KBM-7 (cell line): ENCODE measurements around the gene NOL4L.
A peak's percentile ranks its signal among the peaks of the same experiment; 100 is the strongest.

Experiments used
- DNase-seq: peaks from one replicate; pipeline ENCODE4 v3.0.0-alpha.2; 2015
- in situ Hi-C: fragments of 300-500 bp; cut with MboI; formaldehyde crosslinking; loops from 2 replicates; pipeline ENCODE4 v1.14.3; 2020; ENCODE audit warnings: low sequenced_read_pairs, low pct_unique_long_range_greater_than_20kb, mixed read lengths

The NOL4L gene

DNA sequence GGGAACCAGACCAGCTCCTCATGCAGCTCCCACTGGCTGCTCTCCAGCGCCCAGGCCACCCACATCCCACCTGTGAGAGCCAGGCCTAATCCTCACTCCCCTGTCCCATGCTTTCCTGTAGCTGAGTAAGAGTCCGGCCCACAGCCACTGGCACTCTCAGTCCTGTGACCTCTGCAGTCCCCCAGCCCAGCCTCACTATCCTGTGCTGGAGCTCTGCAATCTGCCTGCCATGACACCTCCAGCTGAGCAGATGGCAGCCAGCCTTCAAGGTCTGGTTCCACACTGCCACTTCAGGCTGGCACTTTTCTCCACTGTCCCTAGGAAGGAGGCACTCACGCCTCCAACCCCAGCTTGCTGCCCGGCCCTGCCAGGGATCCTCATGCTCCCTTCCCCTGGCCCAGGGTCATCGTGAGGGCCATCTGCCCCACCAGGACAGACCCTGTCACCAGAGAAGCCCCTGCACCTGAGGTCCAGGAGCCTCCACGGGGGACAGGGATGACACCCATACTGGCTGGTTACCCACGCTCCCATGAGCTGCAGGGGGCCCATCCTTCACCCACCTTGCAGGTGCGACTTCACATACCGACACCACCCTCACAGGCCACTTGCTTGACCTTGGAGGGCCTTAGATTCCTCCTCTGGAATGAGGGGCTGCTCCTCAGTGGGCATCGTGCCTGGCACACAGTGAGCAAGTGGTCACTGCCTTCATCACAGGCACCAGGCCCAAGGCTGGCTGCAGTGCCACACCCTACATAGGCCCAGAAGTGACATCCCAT is 126.9 kb downstream of the NOL4L start:
- DNase-seq = no peak
- in situ Hi-C loops = no loop called here

DNA sequence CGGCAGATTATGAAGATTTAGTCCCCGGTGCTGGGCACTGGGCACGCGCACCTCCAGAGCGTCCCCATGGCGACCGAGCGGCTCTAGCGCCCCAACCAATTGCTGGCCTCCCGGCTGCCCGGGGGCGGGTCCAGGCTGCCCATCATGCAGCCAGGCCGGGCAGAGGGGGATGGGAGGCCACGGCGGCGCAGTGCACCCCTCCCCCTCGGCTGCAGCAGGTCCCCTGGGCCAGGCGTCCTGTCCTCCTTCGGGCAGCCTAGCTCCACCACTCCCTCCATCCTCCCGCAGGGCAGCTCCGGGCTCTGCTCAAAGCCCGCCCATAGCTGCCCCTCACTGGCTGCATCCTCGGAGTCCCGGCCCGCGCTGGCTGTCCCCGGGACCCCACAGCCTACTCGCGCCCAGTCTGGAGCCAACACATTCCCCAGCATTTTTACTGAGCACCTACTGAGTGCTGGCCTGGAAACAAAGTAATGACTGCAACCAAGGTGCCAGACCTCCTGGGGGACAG is 127.6 kb downstream of the NOL4L start:
- DNase-seq = no peak
- in situ Hi-C loops = no loop called here

DNA sequence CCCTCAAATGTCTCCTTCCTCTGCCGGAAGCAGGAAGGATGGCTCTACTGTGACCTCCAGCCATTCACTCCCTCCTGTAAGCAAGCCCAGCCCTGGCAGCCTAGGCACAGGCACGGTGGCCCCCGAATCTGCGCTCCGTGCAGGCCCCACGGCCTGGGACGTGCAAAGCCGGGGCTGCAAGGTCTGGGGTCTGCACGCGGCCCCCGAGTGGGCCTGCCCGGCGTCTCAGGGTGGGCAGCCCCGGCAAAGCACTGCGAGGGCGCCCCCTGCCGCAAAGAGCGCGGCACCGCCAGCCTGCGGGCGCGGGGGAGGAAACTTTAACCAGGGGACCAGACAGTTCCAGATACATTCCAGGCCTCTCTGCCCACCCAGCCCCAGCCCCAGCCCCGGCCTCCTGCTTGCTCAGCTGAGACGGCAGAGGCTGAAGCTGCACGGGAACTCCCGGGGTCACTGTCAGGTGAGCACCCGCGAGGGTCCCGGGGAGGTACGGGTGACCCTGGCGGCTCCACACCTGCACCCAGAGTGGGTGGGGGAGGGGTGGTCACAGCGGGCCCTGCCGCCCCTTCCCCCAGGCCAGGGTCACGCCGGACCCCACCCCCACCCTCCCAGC is 128.2 kb downstream of the NOL4L start:
- in situ Hi-C loops = no loop called here
- peak; percentile 48 for DNase-seq

DNA sequence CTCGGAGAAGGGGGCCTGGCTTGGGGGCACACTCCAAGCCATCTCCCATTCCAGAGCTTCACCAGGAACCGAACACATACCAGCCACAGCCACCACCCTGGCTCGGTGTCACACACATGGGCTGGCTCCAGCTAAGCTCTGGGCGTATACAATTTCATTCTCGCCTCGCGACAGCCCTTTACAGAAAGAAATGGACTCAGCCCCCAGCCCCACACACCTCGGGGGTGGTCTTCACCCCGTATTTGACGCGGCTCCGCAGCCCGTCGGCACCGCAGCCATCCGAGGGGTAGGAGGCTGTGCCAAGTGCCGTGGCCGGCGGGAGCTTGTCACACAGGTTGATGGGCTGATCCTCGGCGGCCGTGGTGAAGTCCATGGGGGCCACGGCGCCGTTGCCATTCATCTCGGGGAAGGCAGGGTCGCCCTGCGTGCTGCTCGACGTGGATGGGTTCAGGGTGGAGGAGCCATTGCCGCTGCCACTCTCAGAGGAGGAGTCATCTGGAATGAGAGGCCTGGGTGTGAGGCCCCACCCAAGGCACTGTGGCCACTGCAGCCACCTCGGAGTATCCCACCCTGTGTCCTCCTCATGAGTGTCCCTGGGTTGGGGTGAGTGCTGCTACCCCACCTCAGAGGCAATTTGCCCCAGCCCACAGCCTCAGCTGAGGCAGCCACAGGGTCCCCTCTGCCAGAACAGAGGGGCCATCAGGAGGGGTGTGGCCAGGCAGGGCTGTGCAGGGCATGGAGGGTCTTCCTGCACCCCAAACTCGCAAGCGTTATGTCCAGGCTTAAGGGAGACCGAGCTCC is 129.0 kb downstream of the NOL4L start:
- no peak for DNase-seq
- in situ Hi-C loops = no loop called here

DNA sequence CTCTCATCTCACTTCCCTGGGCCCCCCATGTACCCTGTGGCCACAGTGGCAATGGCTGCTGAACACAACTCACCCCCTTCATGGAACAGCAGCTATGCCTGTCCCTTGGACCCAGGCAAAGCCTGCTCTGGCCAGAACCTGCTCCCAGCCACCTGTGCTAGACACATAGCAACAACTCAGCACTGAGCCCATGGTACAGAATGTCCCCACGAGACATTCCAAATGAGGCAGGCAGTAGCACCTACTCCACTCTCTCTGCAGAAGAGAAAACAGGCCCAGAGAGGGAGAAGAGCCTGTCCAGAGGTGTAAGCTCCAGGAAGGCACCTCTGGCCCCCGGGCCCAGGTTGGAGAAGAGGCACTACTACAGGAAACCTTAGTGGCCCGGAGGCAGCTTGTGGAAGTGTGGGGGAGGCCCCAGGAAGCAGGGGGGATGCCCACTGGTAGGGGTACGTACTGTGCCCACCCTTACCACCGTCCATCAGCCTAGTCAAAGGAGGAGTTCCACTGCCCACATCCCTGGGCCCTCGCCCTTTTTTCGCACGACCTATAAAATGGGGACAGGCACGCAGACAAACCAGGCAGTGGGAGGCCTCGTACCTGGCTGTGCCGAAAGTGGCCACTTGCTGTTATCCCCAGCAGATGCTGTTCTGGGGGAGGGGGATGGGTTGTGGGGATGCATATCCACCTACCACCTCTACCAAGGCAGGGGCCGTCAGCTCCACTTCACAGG is 129.8 kb downstream of the NOL4L start:
- DNase-seq = no peak
- in situ Hi-C loops = no loop called here

DNA sequence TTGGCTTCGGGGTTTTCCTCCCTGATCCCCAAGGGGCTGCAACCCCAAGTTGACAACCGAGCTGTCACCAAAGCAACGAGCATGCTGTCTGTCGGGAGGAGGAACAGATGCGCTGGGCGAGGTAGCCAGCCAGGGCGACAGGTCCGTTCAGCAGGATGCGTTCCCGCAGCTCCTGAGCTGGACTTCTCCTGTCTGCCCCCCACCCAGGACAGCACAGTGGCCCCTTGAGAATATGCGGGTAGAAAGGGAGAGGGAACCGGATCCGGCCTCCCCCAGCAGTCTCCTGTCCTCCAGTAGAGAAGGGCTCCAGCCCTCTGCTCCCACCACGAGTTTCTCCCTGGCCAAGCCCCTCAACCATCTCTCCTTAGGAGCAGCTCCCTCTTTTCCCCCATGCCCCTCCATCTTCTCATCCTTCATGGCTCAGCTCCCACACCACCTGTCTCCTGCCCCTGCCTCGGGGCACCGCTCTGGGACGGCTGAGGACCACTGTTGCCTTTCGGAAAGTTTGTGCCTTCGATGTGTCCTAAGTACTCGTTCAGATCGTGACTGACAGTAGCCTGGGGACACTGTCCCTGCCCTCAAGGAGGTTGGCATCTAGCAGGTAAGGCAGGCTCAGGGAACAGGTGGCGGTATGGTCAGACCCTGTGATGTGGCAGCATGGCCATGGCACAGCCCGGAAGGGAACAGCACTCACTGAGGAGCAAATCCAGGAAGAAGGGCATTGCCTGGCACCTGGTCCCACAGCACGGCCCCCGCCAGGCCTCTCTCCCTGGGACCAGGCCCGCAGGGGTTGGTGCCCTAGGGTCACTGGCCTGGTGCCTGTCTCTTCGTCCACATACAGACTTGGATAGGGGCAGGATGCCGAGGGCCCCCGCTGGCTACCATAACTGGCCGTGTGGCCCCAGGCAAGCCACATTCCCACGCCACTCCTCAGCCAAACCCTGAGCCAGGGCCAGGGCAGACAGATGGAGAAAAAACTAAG is 130.7 kb downstream of the NOL4L start:
- DNase-seq = no peak
- in situ Hi-C loops = no loop called here

DNA sequence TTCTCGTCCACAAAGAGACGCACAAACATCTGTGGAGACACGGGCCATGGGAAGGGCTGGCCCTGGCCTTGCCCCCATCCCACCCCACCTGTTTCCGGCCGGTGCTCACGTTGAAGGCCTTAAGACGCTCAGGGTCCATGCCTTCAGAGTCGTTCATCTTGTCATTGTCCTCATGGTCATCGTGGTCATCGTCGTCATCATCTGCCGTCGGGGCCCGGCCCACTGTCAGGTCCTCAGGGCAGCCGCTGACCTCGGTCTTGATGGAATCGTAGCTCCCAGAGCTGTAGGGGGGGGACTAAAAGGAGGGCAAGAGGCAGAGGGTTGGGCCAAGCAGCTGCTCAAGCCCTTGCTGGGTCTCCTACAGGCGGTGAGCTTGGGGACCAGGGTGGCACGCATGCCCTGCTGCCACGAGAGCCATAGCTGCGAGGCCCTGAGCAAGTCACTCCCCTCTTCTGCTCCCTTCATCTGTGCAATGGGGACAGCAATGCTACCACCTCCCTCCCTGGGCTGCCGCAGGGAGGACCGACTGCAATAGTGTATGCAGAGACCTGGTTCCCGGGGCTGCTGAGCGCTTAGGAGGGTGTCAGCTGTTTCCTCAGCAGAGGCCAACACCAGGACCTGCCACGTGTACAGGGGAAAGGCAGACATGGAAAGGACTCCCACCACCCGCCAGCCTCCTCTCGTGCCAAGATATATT is 131.5 kb downstream of the NOL4L start:
- in situ Hi-C loops = no loop called here
- DNase-seq = no peak

DNA sequence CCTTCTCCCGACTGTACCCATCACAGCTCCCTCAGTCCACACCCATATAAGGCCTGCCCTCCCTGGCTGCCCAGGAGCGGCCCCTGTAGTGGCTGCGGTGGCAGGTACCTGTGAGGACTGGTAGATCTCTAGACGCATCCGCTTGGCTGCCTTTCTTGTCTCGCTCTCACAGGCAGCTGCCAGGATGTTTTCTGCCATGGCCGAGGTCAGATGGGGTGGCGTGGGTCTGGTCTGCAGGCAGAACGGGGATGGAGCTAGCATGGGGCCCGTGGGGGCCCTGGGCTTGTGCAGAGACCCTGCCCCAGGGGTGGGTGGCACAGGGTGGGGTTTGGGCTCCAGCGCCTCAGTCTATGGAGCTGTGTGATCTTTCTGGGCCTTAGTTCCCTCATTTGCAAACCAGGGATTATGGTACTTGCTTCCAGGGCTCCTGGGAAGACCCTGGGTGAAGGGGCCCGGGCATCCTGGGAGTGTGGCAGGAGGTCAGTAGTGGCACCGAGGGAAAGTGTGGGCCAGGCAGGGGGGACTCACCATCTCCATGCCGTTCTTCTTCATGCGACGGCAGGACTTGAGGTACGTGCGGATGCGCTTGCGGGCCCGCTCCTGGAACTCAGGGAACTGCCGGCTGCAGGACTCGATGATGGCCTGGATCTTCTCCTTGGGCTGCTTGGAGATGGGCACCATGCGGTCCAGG is 132.2 kb downstream of the NOL4L start:
- DNase-seq = no peak

DNA sequence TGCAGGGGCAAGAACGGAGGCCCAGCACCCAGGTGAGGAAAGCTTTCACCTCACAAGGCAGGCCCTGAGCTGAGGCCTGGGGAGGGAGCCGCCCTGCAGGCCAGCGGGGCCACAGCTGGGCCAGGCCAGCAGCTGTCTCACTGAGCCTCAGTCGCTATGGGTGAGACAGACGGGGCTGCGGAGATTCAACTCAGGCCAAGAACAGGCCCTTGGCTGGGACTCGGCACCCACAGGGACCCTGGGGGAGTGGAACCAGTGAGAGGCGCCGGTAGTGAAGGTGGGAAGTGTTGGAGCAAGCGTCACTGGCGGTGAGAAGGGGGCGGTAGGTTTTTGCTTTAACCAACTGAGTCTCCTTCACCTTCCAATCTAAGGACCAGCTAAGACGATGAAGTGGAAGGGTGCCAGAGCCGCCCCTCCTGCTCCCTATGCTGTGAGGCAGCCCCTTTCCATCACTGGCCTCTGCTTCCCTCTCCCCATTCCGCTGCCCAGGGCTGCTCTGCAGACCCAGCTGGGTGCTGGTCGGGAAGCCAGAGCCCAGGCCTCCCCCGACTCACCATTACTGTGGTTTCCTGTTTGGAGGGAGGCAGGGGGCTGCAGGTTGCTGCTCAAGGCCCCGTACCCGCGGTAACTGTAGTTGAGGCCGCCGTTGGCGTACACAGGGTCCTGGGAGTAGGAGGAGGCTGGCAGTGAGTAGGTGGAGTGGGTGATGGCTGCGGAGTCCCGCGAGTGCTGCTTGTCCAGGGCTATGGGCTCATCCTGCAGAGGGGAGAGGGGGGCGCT is 133.3 kb downstream of the NOL4L start:
- in situ Hi-C loops = no loop called here
- DNase-seq = no peak

More for the DNA sequence above, 132.2 kb downstream of the NOL4L start:
- in situ Hi-C loops = no loop called here

DNA sequence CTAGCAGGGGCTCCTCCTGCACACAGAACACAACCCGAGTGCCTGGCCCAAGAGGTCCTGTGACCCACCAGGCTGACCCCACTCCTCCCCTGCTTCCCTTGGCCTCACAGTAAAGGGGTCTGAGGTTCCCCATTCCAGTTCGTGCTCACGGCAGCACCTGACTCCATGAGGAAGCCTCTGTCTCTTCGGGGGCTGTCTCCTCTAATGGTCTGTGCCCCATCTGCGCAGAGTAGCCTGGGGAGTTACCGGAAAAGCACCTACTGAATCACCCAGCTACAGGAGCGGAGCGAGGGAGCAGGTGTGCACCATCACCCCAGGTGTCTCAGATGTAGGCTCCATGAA is 133.8 kb downstream of the NOL4L start:
- DNase-seq = no peak
- in situ Hi-C loops = no loop called here

DNA sequence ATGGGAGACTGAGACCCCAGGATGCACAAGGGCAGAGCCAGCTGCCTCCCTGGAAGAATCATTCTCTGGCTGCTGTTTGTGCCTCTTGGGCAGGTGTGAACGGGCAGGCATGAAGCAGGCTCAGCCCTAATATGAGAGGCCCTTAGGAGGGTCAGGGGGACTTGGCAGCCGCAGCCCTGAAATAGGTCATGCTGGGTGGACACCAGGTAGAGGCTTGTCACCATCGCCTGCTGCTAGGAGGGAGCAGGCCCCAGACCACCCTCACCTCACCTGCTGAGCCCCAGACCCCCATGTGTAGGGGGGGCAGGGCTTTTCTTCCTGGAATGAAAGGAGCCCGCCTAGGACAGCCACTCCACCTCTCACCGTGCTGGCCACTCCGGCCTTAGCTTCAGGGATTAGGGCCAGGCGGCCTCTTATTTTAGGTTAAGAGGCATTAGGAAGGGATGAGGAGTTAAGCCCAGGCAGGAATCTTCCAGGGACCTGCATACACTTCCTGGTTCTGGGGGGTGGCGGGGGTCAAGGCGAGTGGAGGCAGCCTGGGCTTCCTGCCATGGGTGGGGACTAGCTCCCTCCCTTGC is 134.6 kb downstream of the NOL4L start:
- in situ Hi-C loops = no loop called here
- DNase-seq = no peak

DNA sequence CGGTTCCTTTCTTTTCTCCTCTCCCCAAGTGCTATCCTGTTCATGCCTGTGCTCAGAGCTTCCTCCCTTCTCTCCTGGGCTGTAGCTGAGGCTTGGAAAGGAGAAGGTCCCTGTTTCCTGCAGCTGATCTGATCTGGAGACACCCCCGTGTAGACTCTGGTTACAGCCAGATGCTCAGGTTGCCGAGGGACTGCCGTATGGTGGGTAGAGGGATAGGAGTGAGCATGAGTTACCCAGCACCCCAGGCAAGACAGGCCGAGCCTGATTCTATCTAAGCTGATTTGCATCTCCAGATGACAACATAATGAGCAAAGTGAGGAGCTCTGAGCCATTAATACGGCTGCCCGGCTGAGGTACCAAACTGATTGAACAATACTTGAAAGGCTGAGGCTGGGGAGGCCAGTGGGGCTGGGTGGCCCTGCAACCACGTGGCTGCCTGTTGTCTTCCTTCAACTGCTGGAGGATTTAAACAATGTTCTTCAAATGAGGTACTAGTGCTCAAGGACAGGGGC is 135.2 kb downstream of the NOL4L start:
- in situ Hi-C loops = no loop called here

DNA sequence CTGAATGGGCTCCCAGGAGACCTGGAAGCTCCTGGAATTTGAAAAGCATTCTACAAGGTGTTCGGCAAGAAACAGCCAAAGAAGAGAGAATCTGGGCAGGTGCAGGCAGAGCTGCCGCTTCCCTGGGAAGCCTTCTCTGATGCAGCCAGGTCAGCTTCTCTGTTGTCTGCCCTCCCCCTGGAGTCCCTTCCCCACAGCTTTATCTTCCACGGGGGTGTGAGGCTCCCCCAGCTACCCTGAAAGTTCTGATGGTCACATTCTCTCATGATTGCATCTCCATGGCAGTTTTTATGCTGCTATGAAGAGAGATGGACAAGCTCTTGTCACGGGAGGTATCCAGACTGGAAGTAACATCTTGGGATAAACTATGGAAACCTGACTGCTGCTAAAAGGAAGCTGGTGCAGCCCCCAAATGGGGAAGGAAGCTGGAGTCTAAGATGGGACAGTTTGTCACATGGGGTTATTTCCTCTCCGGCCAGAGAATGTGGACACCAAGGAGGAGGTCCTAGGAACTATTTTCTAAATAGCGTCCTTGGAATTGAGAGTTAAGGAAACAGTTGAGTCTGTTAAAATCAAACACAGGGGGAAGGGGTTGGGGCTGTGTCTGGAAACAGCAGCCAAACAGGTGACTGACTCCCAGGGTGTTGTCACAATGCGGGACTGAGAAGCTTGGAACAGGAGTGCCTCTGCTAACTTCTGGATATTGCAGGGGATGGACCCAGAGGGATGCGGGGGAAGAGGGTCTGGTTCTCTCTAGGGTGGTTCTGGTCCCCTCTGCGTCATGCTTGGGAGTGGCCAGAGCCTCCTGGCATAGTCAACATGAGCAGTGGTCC is 135.9 kb downstream of the NOL4L start:
- in situ Hi-C loops = no loop called here
- no peak for DNase-seq

More for the DNA sequence above, 135.2 kb downstream of the NOL4L start:
- no peak for DNase-seq

DNA sequence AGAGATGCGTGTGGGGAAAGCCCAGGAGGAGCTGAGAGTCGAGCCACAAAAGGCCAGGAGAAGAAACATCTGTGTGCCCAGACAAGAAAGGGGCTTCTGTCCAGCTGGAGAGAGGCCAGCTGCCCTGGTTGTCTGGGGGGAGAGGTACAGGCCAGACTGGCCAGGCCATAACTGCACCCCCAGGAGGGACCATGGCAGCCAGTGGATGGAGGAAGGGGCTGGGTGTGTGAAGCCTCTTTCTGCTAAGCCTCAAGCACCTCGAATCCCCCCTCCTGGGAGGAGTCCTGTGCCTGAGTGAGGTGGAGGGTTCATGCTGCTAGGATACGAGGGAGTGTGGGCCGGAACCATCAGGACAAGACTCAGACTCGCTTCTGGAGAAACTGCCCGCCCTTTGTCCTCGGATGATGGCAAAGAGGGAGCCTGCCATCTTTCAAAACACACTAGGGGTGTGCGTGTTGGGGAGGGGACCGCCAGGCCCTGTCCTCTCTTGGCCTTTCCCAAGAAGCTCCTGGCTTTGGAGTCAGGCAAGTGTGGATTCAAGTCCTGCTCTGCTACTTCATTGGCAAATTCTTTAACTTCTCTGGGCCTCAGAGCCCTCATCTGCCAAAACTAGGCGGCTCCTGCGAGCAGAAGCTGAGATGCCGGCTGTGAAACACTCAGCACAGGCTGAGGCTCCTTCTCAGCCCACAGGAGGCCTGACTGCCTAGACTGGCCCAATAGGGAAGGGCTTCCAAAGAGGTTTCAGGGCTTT is 136.7 kb downstream of the NOL4L start:
- in situ Hi-C loops = no loop called here
- DNase-seq = no peak
